Testis (tissue), 3 donors: ENCODE results near the gene TTC31. TPM values are rescaled to one million over a fixed set of nuclear protein-coding genes. Genes with fewer than 3 reads are reported as not detected.
A peak's percentile ranks its signal among the peaks of the same experiment; 100 is the strongest.

Experiments
- DNase-seq: peaks from one replicate; pipeline ENCODE4 v3.0.0-alpha.2; 2019
- H3K27ac ChIP-seq, 2 donors: fragments of 200-600 bp; sonication (generic); one replicate each; pipeline ENCODE4 v1.5.1; 2019
- H3K27me3 ChIP-seq: fragments of 200-600 bp; sonication (generic); one replicate; pipeline ENCODE4 v1.5.1; 2019
- H3K36me3 ChIP-seq: fragments of 200-600 bp; sonication (generic); one replicate; pipeline ENCODE4 v1.5.1; 2017; ENCODE audit warnings: low read depth; ENCODE audit errors: missing control alignments
- H3K4me1 ChIP-seq: fragments of 200-600 bp; sonication (generic); one replicate; pipeline ENCODE4 v1.5.1; 2019
- H3K4me3 ChIP-seq, 2 donors: fragments of 200-600 bp; sonication (generic); one replicate each; pipeline ENCODE4 v1.5.1; 2017 to 2019
- H3K9me3 ChIP-seq: fragments of 200-600 bp; sonication (generic); one replicate; pipeline ENCODE4 v1.5.1; 2017
- POLR2A ChIP-seq: fragments of 450-650 bp; IDR thresholded peaks from one replicate; pipeline ENCODE4 v1.6.1; 2017; ENCODE audit warnings: antibody characterized with exemption, mild to moderate bottlenecking, moderate library complexity
- WGBS, 2 donors: methylation state at CpG; one replicate each; pipeline ENCODE4 v1.1.5; 2018; 5-methylcytosine and 5-hydroxymethylcytosine counted together
- intact Hi-C: fragments of 100-400 bp; cut with DNase I; formaldehyde crosslinking; loops from one replicate; pipeline ENCODE4 v1.15.1; 2023; ENCODE audit warnings: low total_unique reads
- polyA plus RNA-seq: library from polyadenylated mRNA; stranded (reverse); fragments of 350-450 nt; fragmentation: Illumina TruSeq; extraction: RNeasy Lipid Tissue Mini Kit (QIAGEN cat#74804); gene quantifications from one replicate; pipeline ENCODE4 v1.2.3, GENCODE V29; 2014; ENCODE audit warnings: low read depth, low replicate concordance; ENCODE audit not compliant: insufficient read depth
- total RNA-seq, 2 donors: library from RNA; depleted of rRNA; stranded (reverse); fragments of >200 nt; gene quantifications; one replicate each; pipeline ENCODE4 v1.2.3, GENCODE V29; 2016
- TF ChIP-seq, protein P1 (sequence below), 3 experiments: fragments of 450-650 bp in 2 of 3; fragments of 200-600 bp in 1 of 3; sonication (generic) in 1 of 3; IDR thresholded peaks; one replicate each; pipeline ENCODE4 v1.5.1; 2016 to 2019; ENCODE audit warnings: antibody characterized with exemption in 3 of 3, mild to moderate bottlenecking in 2 of 3, moderate library complexity in 1 of 3

Gene TTC31
- total and polyA plus RNA-seq, 3 donors from 2014 or later: 19.6 to 36.2 (median 30.1) TPM

DNA sequence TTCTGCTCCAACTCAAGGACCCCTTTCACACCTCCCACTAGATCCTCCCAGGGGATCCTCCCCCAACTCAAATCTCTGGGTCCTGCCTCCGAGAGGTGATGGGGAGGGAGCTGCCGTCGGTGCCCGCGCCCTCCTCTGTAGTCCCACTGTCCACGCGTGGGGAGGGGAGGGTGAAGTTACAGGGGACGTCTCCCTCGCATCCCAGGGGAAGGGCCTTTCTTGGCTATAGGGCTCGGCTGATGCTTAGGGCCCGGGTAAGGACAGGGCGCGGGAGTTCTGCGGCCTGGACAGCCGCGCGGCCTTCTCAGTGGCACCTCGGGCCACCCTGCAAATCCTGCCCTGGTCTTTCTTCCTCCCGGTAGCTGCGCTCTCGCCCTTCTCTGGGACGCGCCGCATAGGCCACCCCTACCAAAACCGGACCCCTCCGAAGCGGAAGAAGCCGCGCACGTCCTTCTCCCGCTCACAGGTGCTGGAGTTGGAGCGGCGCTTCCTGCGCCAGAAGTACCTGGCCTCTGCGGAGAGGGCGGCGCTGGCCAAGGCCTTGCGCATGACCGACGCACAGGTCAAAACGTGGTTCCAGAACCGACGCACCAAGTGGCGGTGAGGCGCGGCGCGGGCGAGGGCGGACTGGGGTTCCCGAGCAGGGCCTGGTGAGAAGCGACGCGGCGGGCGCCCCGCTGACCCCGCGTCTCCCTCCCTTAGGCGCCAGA is 32.5 kb downstream of the TTC31 start:
- Histone ChIP-seq H3K27me3 (no peaks in the 10 kb centered on the region), H3K27ac (peak overlapping the region in 1 of 2 donors; percentile 24), H3K36me3 (no peaks in the 10 kb centered on the region), H3K4me3 (peak overlapping the region; percentile 51 to 60), H3K9me3 (no peaks in the 10 kb centered on the region), H3K4me1 (peaks cover 5% of the 10 kb centered on the region)
- no peak for TF ChIP-seq POLR2A
- TF ChIP-seq, protein P1, sequence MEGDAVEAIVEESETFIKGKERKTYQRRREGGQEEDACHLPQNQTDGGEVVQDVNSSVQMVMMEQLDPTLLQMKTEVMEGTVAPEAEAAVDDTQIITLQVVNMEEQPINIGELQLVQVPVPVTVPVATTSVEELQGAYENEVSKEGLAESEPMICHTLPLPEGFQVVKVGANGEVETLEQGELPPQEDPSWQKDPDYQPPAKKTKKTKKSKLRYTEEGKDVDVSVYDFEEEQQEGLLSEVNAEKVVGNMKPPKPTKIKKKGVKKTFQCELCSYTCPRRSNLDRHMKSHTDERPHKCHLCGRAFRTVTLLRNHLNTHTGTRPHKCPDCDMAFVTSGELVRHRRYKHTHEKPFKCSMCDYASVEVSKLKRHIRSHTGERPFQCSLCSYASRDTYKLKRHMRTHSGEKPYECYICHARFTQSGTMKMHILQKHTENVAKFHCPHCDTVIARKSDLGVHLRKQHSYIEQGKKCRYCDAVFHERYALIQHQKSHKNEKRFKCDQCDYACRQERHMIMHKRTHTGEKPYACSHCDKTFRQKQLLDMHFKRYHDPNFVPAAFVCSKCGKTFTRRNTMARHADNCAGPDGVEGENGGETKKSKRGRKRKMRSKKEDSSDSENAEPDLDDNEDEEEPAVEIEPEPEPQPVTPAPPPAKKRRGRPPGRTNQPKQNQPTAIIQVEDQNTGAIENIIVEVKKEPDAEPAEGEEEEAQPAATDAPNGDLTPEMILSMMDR (IDR thresholded peaks at IDR 0.05): no peak
- no peak for DNase-seq
- WGBS, 2 donors: 4 to 9% methylated on average over 9 to 60 of the region's 60 CpGs
- intact Hi-C loops: no loop called here

DNA sequence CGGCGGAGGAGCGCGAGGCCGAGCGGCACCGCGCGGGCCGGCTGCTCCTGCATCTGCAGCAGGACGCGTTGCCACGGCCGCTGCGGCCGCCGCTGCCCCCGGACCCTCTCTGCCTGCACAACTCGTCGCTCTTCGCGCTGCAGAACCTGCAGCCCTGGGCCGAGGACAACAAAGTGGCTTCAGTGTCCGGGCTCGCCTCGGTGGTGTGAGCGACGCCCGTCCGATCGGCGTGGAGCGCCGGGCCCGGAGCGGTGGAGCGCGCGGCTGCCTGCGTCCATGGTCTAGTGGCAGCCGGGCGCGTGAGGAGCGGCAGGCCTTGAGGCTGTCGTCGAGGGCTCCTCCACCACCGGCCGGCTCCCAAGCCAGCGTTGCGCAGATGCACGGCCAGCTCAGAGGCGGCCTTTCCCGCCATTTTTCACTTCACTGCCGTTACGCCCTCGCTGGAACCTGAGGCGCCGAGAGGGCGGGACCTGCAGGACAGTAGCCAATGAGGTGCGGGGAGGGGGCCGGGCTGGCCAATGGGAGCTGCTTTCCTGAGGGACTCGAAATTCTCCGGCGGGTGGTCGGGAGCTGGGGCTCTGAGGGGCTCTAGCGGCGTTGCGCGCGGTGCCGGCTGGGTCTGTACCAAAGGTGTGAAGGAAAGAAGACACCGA is 33.2 kb downstream of the TTC31 start:
- DNase-seq: peak; percentile 89
- intact Hi-C loops: no loop called here
- Histone ChIP-seq H3K27me3 (no peaks in the 10 kb centered on the region), H3K4me1 (peaks cover 5% of the 10 kb centered on the region), H3K36me3 (no peaks in the 10 kb centered on the region), H3K9me3 (no peaks in the 10 kb centered on the region), H3K27ac (peak overlapping the region in 1 of 2 donors; percentile 24), H3K4me3 (peak overlapping the region; percentile 51 to 60)
- TF ChIP-seq, protein P1 (IDR thresholded peaks at IDR 0.05): no peak
- no peak for TF ChIP-seq POLR2A
- 2% methylated on average over 27 to 66 of the region's 72 CpGs for WGBS, 2 donors

DNA sequence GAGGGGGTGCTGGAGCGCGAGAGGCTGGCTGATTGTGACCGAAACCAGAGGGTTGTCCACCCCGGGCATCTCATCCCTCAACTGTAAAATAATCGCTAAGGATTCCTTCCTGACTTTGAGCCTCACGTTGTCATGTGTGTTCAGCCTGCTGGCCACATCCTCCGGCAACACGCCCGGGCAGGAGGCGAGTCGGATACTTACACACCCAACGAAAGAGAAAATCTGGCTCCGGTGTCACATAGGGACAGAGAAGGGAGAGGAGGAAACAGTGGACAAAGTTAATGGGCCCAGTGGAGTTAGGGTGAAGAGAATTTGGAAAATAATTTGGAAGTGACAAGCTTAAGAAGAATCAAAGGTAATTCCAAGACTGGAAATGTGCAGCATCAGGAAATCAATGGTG is 33.8 kb downstream of the TTC31 start:
- DNase-seq: no peak
- intact Hi-C loops: no loop called here
- Histone ChIP-seq H3K4me1 (peaks cover 5% of the 10 kb centered on the region), H3K4me3 (peak overlapping the region in 1 of 2 donors; percentile 60), H3K27me3 (no peaks in the 10 kb centered on the region), H3K9me3 (no peaks in the 10 kb centered on the region), H3K27ac (no peak overlapping the region), H3K36me3 (no peaks in the 10 kb centered on the region)
- 42 to 65% methylated on average over 11 to 13 of the region's 13 CpGs for WGBS, 2 donors
- TF ChIP-seq, protein P1 (IDR thresholded peaks at IDR 0.05): no peak
- TF ChIP-seq POLR2A: no peak

DNA sequence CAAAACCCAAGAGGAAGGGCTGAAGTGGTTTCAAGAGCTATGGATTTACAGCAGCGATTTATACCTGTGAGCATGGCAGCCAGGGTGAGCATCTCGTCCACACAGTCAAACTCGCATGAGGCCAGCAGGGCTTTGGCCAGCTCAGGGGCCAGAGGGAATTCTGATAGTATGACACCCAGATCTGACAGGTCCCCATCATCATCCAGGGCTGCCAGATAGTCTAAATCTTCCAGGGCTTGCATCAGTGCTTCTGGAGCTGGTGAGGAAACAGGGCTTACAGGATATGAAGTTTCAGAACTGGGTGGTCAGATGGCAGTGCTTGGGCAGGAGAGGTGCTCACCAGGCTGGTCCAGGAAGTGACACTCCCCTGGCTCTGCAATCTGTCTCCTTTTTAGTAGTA is 39.6 kb downstream of the TTC31 start:
- no peak overlapping the region for H3K4me3 ChIP-seq
- no peaks in the 10 kb centered on the region for H3K36me3 ChIP-seq
- intact Hi-C loops: no loop called here
- H3K27ac ChIP-seq: no peak overlapping the region
- no peak for DNase-seq
- no peak for TF ChIP-seq POLR2A
- TF ChIP-seq, protein P1 (IDR thresholded peaks at IDR 0.05): no peak
- H3K9me3 ChIP-seq: no peaks in the 10 kb centered on the region
- H3K27me3 ChIP-seq: no peaks in the 10 kb centered on the region
- no peaks in the 10 kb centered on the region for H3K4me1 ChIP-seq
- WGBS, 2 donors: 70 to 79% methylated on average over 3 of the region's 3 CpGs
